ENCODE measurements around the gene KBTBD12. TPM values are rescaled to one million over a fixed set of nuclear protein-coding genes. Genes with fewer than 3 reads are reported as not detected.

Gene KBTBD12
- total and polyA plus RNA-seq, 9 donors = 7.9 to 18.2 (median 13.9) TPM

DNA sequence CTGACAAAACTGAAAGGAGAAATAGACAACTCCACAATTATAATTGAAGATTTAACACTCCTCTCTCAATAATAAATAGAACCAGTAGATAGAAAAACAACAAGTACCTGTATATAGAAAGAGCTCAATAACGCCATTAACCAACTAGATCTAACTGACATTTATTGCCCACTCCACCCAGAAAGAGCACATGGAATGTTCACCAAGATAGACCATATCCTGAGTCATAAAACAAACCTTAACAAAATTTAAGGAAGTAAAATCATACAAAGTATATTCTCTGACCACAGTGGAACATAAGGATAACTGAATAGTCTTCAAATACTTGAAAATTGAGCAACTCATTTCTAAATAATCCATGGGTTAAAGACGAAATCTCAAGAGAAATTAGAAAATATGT is 25.1 kb downstream of the KBTBD12 start:
- Histone ChIP-seq H3K27ac (ENCODE audit: low read length) (no peak overlapping the region), H3K27me3 (ENCODE audit: control insufficient read depth, insufficient read depth, low read length) (no peaks in the 10 kb centered on the region), H3K4me3 (ENCODE audit: low read length) (no peak overlapping the region), H3K9me3 (replicated peaks; ENCODE audit: control insufficient read depth, low read depth, low read length) (no peaks in the 10 kb centered on the region), H3K36me3 (ENCODE audit: control insufficient read depth, insufficient read depth, low read length) (no peaks in the 10 kb centered on the region), H3K4me1 (ENCODE audit: control insufficient read depth, insufficient read depth, low read length) (no peaks in the 10 kb centered on the region)
- no CpG with 5 or more reads among the region's 2 CpGs for WGBS (ENCODE audit: insufficient coverage)
- DNase-seq = no peak

DNA sequence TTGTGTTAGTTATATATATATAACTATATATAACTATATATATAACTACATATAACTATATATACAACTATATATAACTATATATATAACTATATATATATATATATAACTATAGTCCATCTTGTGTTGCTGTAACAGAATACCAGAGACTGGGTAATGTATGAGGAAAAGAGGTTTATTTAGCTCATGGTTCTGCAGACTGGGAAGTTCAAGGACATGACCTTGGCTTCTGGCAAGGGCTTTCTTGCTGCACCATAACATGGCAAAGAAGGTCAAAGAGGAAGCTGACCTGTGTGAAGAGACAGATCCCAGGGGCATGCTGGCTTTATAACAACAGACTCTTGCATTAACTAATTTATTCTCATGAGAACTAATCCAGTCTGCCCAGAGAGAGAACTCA is 27.6 kb downstream of the KBTBD12 start:
- Histone ChIP-seq H3K27me3 (ENCODE audit: control insufficient read depth, insufficient read depth, low read length) (no peaks in the 10 kb centered on the region), H3K36me3 (ENCODE audit: control insufficient read depth, insufficient read depth, low read length) (no peaks in the 10 kb centered on the region), H3K27ac (ENCODE audit: low read length) (no peak overlapping the region), H3K4me1 (ENCODE audit: control insufficient read depth, insufficient read depth, low read length) (no peaks in the 10 kb centered on the region), H3K4me3 (ENCODE audit: low read length) (no peak overlapping the region), H3K9me3 (replicated peaks; ENCODE audit: control insufficient read depth, low read depth, low read length) (no peaks in the 10 kb centered on the region)
- DNase-seq = no peak

DNA sequence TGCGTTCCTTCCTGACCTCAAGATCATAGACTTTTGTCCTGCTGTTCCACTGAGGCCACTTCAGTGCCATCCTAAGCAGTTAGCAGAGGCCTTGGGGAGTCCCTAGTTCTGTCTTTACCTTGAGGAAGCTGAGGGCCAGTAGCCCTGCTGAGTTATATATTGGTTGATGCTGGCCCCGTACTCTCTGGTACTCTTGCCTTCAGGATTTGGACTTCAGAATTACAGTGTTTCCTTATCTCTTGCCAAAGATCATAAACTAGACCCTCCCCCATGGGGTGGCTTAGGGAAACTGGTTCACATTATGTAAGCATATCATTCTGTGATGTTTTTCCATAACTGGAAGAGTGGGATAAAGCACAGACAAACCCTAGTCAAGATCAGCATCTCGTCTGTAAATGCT is 33.2 kb downstream of the KBTBD12 start:
- H3K27me3 ChIP-seq (ENCODE audit: control insufficient read depth, insufficient read depth, low read length) = no peaks in the 10 kb centered on the region
- no peak overlapping the region for H3K4me3 ChIP-seq (ENCODE audit: low read length)
- no peak overlapping the region for H3K27ac ChIP-seq (ENCODE audit: low read length)
- WGBS (ENCODE audit: insufficient coverage) = no CpG with 5 or more reads among the region's 3 CpGs
- no peaks in the 10 kb centered on the region for H3K9me3 ChIP-seq (replicated peaks; ENCODE audit: control insufficient read depth, low read depth, low read length)
- H3K4me1 ChIP-seq (ENCODE audit: control insufficient read depth, insufficient read depth, low read length) = no peaks in the 10 kb centered on the region
- no peak for DNase-seq
- no peaks in the 10 kb centered on the region for H3K36me3 ChIP-seq (ENCODE audit: control insufficient read depth, insufficient read depth, low read length)

DNA sequence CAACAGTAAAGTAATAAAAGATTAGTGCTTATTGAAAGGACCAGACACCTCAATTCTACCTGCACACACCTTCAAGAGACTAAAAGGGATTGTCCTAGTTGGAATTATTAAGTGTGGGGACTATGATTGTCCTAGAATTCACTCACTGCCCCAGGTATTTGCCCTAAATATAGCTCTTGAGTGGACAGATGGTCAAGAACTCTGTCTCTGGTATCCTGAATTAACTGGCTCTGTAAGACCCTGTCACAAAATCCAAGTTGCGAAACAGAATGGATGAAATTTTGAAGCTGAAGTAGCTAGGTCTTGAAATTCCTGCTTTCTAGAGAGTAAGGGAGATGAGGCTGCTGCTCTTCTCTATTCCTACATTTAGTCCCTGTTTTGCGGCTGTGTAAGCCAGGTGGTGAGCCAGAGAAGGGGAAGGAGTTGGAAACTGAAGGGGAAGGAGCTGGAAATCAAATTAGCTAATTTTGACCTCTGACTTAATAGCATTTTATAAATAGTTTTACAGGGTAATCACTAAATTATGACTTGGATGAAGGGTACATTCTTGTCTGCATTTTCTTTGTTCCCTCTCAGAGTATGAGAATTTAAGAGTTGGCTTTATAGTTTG is 34.5 kb downstream of the KBTBD12 start:
- DNase-seq = peak; percentile 53
- WGBS (ENCODE audit: insufficient coverage) = 80% methylated on average over 1 of the region's 2 CpGs
- Histone ChIP-seq H3K36me3 (ENCODE audit: control insufficient read depth, insufficient read depth, low read length) (no peaks in the 10 kb centered on the region), H3K4me3 (ENCODE audit: low read length) (no peak overlapping the region), H3K4me1 (ENCODE audit: control insufficient read depth, insufficient read depth, low read length) (peaks cover 1% of the 10 kb centered on the region), H3K27ac (ENCODE audit: low read length) (peak overlapping the region; percentile 58), H3K9me3 (replicated peaks; ENCODE audit: control insufficient read depth, low read depth, low read length) (no peaks in the 10 kb centered on the region), H3K27me3 (ENCODE audit: control insufficient read depth, insufficient read depth, low read length) (no peaks in the 10 kb centered on the region)

DNA sequence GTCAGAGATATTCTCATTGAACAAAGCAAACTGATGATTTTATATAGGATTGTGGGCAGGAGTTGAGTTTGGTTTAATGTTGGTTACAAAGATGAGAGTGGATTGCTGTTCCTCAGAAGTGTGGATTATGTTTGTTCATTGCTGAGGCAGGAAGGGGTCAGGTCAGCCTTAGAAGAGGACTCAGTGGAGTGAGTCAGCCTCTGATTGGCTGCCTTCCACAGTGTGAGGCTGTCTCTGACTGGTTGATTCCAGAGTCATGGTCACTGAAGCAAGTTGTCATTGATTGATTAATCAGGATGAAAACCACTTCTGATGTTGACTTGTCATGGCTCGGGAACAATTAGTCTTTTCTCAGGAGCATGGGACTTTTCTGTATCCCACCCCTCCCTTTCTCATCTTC is 36.2 kb downstream of the KBTBD12 start:
- no peaks in the 10 kb centered on the region for H3K27me3 ChIP-seq (ENCODE audit: control insufficient read depth, insufficient read depth, low read length)
- H3K9me3 ChIP-seq (replicated peaks; ENCODE audit: control insufficient read depth, low read depth, low read length) = no peaks in the 10 kb centered on the region
- peaks cover 4% of the 10 kb centered on the region for H3K4me1 ChIP-seq (ENCODE audit: control insufficient read depth, insufficient read depth, low read length)
- no peaks in the 10 kb centered on the region for H3K36me3 ChIP-seq (ENCODE audit: control insufficient read depth, insufficient read depth, low read length)
- H3K4me3 ChIP-seq (ENCODE audit: low read length) = no peak overlapping the region
- no peak for DNase-seq
- H3K27ac ChIP-seq (ENCODE audit: low read length) = no peak overlapping the region
- WGBS (ENCODE audit: insufficient coverage) = no CpG with 5 or more reads among the region's 1 CpG

DNA sequence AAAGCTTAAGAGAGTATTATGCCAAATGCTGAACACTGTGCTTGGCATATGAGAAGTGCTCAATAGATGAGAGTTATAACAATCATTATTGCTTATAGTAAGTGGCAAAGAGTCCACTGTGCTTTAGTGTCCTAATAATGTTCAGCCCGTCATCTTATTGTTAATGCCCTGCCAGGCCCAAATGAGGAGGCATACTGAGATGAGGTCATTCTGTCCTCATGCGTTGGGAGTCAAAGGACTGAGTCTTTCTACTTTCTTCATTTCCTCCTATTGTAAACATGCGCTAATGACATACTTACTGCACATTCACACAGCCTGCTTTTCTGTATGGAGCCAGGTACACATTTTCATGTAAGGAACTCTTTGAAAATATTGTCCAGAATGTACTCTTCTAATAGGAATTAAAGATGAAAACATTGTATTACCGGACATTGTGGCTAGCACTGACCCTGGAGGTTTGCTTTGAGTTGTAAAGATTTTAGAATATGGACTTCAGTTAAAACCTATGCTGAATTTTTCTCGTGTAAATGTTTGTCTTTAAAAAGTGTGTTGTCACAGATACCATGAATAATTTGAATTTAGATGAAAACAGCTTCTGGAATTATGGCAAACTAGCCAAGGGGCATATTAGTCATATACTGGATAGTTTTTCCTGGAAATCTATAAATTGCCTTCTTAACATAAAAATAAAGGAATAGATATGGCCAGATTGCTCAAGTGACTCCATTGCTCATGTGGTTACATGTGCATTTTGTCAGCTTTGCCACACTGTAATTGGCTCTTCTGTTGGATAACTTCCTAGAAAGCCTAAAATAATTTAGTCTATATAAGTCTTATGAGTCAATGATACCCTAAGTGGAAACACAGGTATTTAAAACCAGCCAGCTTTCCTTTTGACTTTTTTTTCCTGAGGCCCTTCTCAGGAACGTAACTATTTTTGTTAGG is 38.3 kb downstream of the KBTBD12 start:
- H3K4me3 ChIP-seq (ENCODE audit: low read length) = no peak overlapping the region
- H3K36me3 ChIP-seq (ENCODE audit: control insufficient read depth, insufficient read depth, low read length) = no peaks in the 10 kb centered on the region
- WGBS (ENCODE audit: insufficient coverage) = no CpG with 5 or more reads among the region's 6 CpGs
- H3K4me1 ChIP-seq (ENCODE audit: control insufficient read depth, insufficient read depth, low read length) = peaks cover 4% of the 10 kb centered on the region
- H3K27me3 ChIP-seq (ENCODE audit: control insufficient read depth, insufficient read depth, low read length) = no peaks in the 10 kb centered on the region
- H3K9me3 ChIP-seq (replicated peaks; ENCODE audit: control insufficient read depth, low read depth, low read length) = no peaks in the 10 kb centered on the region
- DNase-seq = peak; percentile 86
- H3K27ac ChIP-seq (ENCODE audit: low read length) = peak overlapping the region; percentile 13

DNA sequence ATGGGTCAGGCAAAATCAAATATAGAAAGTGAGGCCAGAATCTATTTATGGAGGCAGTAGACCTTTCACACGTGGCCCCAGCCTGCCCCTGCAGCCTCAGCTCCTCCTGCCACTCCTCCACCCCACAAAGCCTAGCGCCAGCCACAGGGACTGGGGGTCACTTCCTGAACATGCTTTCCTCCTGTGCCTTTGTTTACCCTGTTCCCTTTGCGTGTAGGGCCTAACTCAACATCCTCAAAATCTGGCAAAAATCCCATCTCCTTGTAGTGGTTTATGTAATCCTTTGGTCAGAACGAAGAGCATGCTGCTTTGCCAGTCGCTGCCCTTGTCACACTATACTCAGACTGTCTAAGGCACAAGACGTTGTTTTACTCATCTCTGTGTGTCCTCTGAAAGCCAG is 39.6 kb downstream of the KBTBD12 start:
- WGBS (ENCODE audit: insufficient coverage) = 100% methylated on average over 1 of the region's 6 CpGs
- Histone ChIP-seq H3K4me1 (ENCODE audit: control insufficient read depth, insufficient read depth, low read length) (peaks cover 4% of the 10 kb centered on the region), H3K4me3 (ENCODE audit: low read length) (no peak overlapping the region), H3K27me3 (ENCODE audit: control insufficient read depth, insufficient read depth, low read length) (no peaks in the 10 kb centered on the region), H3K9me3 (replicated peaks; ENCODE audit: control insufficient read depth, low read depth, low read length) (no peaks in the 10 kb centered on the region), H3K27ac (ENCODE audit: low read length) (peak overlapping the region; percentile 13), H3K36me3 (ENCODE audit: control insufficient read depth, insufficient read depth, low read length) (no peaks in the 10 kb centered on the region)
- peak; percentile 55 for DNase-seq

DNA sequence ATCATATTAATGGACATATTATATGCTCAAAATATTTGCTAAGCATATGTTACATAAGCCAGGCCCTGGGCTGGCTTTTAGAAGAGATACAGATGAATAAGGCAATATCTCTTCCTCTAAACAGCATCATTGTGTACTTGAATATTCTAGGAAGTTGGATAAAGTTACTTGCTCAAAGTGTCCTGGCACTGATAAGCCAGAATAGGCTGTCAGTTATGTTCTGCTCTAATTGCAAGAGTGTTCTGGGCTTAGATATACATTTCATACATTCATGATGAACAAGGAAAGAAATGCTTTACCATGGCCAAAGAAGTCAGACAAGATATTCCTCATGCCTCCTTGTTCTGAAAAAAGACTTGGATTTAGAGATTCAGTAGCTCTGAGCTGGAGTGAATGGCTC is 40.7 kb downstream of the KBTBD12 start:
- Histone ChIP-seq H3K4me3 (ENCODE audit: low read length) (no peak overlapping the region), H3K9me3 (replicated peaks; ENCODE audit: control insufficient read depth, low read depth, low read length) (no peaks in the 10 kb centered on the region), H3K4me1 (ENCODE audit: control insufficient read depth, insufficient read depth, low read length) (peaks cover 4% of the 10 kb centered on the region), H3K27ac (ENCODE audit: low read length) (no peak overlapping the region), H3K27me3 (ENCODE audit: control insufficient read depth, insufficient read depth, low read length) (no peaks in the 10 kb centered on the region), H3K36me3 (ENCODE audit: control insufficient read depth, insufficient read depth, low read length) (no peaks in the 10 kb centered on the region)
- no peak for DNase-seq

DNA sequence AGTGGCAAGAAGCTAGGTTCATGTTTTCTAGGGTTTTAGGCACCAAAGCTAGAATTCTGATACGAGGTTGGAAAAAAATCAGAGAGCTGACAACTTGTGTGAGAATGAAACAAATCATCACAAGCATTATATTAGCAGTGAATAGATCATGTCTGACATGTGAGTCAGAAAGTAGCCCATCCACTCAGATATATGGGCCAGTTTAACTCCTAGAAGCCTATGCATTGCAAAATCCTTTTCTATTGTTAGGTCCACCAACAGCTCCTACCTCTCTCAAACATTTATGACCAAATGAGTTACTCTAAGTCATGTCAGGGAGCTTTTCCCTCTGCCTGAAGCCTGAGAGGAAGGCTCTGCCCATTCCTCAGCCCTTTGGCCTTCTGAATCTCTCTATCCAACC is 44.0 kb downstream of the KBTBD12 start:
- no peaks in the 10 kb centered on the region for H3K36me3 ChIP-seq (ENCODE audit: control insufficient read depth, insufficient read depth, low read length)
- H3K4me3 ChIP-seq (ENCODE audit: low read length) = no peak overlapping the region
- no peaks in the 10 kb centered on the region for H3K9me3 ChIP-seq (replicated peaks; ENCODE audit: control insufficient read depth, low read depth, low read length)
- H3K27ac ChIP-seq (ENCODE audit: low read length) = no peak overlapping the region
- WGBS (ENCODE audit: insufficient coverage) = no CpG with 5 or more reads among the region's 1 CpG
- H3K4me1 ChIP-seq (ENCODE audit: control insufficient read depth, insufficient read depth, low read length) = peaks cover 4% of the 10 kb centered on the region
- no peak for DNase-seq
- no peaks in the 10 kb centered on the region for H3K27me3 ChIP-seq (ENCODE audit: control insufficient read depth, insufficient read depth, low read length)

DNA sequence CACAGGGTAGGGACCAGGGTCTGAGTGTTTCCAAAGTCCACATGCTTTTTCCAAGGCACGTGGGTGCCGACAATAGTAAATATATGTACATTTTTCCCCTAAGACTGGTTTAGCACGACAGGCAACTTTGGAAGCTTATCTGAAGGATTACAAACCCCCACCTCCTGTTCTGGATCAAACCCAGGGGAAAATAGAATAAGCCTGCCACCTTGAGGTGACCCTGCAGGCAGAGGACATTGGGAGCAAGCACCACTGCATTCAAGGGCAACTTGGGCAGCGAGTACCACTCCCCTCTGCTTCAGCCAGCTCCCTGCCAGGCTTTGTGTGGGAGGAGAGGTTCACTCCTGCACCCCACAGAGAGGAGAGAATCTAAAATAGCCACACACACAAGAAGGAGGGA is 44.8 kb downstream of the KBTBD12 start:
- WGBS (ENCODE audit: insufficient coverage) = 40% methylated on average over 3 of the region's 4 CpGs
- no peak overlapping the region for H3K27ac ChIP-seq (ENCODE audit: low read length)
- H3K9me3 ChIP-seq (replicated peaks; ENCODE audit: control insufficient read depth, low read depth, low read length) = no peaks in the 10 kb centered on the region
- peak; percentile 56 for DNase-seq
- H3K4me3 ChIP-seq (ENCODE audit: low read length) = no peak overlapping the region
- H3K36me3 ChIP-seq (ENCODE audit: control insufficient read depth, insufficient read depth, low read length) = no peaks in the 10 kb centered on the region
- no peaks in the 10 kb centered on the region for H3K27me3 ChIP-seq (ENCODE audit: control insufficient read depth, insufficient read depth, low read length)
- H3K4me1 ChIP-seq (ENCODE audit: control insufficient read depth, insufficient read depth, low read length) = no peaks in the 10 kb centered on the region

Data from muscle of leg (tissue), 11 donors.